SU-DHL-6 (cell line): Measurements from ENCODE around the gene MTCH1.
"Not testable (repeated sequence)": the region's sequence is repeated elsewhere in the genome, so short reads cannot be mapped to it uniquely, and the experiment has no call there.

Experiments
- H2AFZ ChIP-seq: fragments of 200-600 bp; sonication (generic); 2 replicates; pipeline ENCODE4 v1.6.1; 2014; ENCODE audit warnings: low read depth, mild to moderate bottlenecking, moderate library complexity, mixed read lengths, antibody characterized with exemption, low read length; ENCODE audit not compliant: severe bottlenecking
- H3F3A ChIP-seq: fragments of 200-600 bp; shearing (Covaris generic); 2 replicates; pipeline ENCODE4 v1.6.0; 2016; ENCODE audit warnings: antibody characterized with exemption, mild to moderate bottlenecking; ENCODE audit not compliant: insufficient read depth
- H3K27ac ChIP-seq: fragments of 200-600 bp; sonication (generic); 2 replicates; pipeline ENCODE4 v1.5.1; 2016; ENCODE audit warnings: low read depth, mild to moderate bottlenecking, low read length, moderate library complexity, mixed read lengths
- H3K27me3 ChIP-seq: fragments of 200-600 bp; sonication (generic), shearing (Covaris generic); 2 replicates; pipeline ENCODE4 v1.6.0; 2014; ENCODE audit warnings: mild to moderate bottlenecking, low read length
- H3K36me3 ChIP-seq: fragments of 200-600 bp; sonication (generic); 2 replicates; pipeline ENCODE4 v1.6.1; 2014; ENCODE audit warnings: mild to moderate bottlenecking, low read length, mixed read lengths
- H3K4me2 ChIP-seq: fragments of 300-600, 200-600 bp; shearing (Covaris generic), sonication (generic); 2 replicates; pipeline ENCODE4 v1.6.0; 2014; ENCODE audit warnings: low read length, low read depth, mild to moderate bottlenecking; ENCODE audit not compliant: poor library complexity, severe bottlenecking
- H3K4me3 ChIP-seq: fragments of 200-600 bp; sonication (generic); 2 replicates; pipeline ENCODE4 v1.5.1; 2014; ENCODE audit warnings: antibody characterized with exemption, low read length, mild to moderate bottlenecking, mixed read lengths; ENCODE audit not compliant: insufficient read depth, poor library complexity, severe bottlenecking
- H3K79me2 ChIP-seq: fragments of 200-600 bp; sonication (generic); 2 replicates; pipeline ENCODE4 v1.6.1; 2014; ENCODE audit warnings: mild to moderate bottlenecking, low read length, moderate library complexity; ENCODE audit not compliant: insufficient read depth
- H3K9ac ChIP-seq: fragments of 200-600 bp; sonication (generic); 2 replicates; pipeline ENCODE4 v1.7.0; 2014; ENCODE audit warnings: mild to moderate bottlenecking, low read length
- H3K9me2 ChIP-seq: fragments of 200-600 bp; sonication (generic); replicated peaks from 2 replicates; pipeline ENCODE4 v1.6.1; 2014; ENCODE audit warnings: low read length; ENCODE audit not compliant: insufficient read depth
- H3K9me3 ChIP-seq: fragments of 200-600 bp; sonication (generic); 2 replicates; pipeline ENCODE4 v1.6.1; 2014; ENCODE audit warnings: low read length, mixed read lengths; ENCODE audit not compliant: insufficient read depth
- H4K20me1 ChIP-seq: fragments of 200-600 bp; sonication (generic); 2 replicates; pipeline ENCODE4 v1.6.1; 2014; ENCODE audit warnings: low read depth, mild to moderate bottlenecking, antibody characterized with exemption, low read length, moderate library complexity, mixed read lengths
- EZH2phosphoT487 ChIP-seq: fragments of 200-600 bp; sonication (generic), shearing (Covaris generic); conservative IDR thresholded peaks from 2 replicates; pipeline ENCODE4 v1.6.1; 2018; ENCODE audit warnings: mild to moderate bottlenecking, antibody characterized with exemption, low read length, moderate library complexity, mixed read lengths
- TF ChIP-seq, protein P1 (sequence below): fragments of 200-600 bp; sonication (generic); IDR thresholded peaks from one replicate; pipeline ENCODE4 v1.5.1; 2017; ENCODE audit warnings: antibody characterized with exemption, mild to moderate bottlenecking, low read length, moderate library complexity; ENCODE audit not compliant: insufficient read depth, poor library complexity, severe bottlenecking

The MTCH1 gene

DNA sequence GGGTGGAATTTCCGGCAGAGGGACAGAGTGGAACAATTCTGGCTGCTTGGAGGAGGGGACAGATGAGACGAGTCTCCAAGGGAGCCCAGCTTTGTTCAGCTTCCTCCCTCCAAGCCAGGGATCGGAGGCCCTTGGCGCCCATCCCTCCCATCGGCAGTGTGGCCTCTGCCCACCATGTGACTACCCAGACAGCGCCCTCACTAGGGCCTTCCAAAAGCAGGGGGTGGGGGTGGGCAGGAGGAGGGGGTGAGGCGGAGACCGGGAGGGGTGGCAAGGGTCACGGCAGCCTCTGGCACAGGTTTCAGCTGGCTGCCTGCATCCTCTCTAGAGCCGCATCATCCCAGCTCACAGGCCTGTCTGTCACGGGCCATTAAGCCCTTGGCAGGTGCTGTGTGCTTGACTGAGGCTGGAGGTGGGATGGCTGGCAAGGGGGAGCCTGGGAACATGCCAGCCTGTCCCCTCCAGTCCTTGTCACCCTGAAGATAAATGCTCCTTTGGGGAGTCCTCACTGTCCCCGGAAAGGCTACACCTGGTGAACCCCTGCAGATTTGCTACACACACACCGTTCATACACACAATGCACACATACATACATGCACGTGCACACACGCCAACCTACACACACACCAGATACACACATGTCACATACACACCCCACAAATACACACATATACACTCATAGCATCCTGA lies 13.2 kb upstream of the MTCH1 start:
- no peak overlapping the region for H3K4me3 ChIP-seq
- peaks cover 4% of the 10 kb centered on the region; the same call in 1 of the 2 replicates for H3F3A ChIP-seq
- no peak overlapping the region for H3K4me2 ChIP-seq
- no peaks in the 10 kb centered on the region for H3K36me3 ChIP-seq
- H3K9ac ChIP-seq: no peak overlapping the region
- H3K79me2 ChIP-seq: no peaks in the 10 kb centered on the region
- H3K9me3 ChIP-seq: no peaks in the 10 kb centered on the region
- H3K9me2 ChIP-seq: no peaks in the 10 kb centered on the region
- H2AFZ ChIP-seq: no peak overlapping the region
- no peak overlapping the region for H3K27ac ChIP-seq
- no peaks in the 10 kb centered on the region for H4K20me1 ChIP-seq
- no peaks in the 10 kb centered on the region for H3K27me3 ChIP-seq
- TF ChIP-seq EZH2phosphoT487: no peak
- TF ChIP-seq, protein P1, sequence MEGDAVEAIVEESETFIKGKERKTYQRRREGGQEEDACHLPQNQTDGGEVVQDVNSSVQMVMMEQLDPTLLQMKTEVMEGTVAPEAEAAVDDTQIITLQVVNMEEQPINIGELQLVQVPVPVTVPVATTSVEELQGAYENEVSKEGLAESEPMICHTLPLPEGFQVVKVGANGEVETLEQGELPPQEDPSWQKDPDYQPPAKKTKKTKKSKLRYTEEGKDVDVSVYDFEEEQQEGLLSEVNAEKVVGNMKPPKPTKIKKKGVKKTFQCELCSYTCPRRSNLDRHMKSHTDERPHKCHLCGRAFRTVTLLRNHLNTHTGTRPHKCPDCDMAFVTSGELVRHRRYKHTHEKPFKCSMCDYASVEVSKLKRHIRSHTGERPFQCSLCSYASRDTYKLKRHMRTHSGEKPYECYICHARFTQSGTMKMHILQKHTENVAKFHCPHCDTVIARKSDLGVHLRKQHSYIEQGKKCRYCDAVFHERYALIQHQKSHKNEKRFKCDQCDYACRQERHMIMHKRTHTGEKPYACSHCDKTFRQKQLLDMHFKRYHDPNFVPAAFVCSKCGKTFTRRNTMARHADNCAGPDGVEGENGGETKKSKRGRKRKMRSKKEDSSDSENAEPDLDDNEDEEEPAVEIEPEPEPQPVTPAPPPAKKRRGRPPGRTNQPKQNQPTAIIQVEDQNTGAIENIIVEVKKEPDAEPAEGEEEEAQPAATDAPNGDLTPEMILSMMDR: no peak

DNA sequence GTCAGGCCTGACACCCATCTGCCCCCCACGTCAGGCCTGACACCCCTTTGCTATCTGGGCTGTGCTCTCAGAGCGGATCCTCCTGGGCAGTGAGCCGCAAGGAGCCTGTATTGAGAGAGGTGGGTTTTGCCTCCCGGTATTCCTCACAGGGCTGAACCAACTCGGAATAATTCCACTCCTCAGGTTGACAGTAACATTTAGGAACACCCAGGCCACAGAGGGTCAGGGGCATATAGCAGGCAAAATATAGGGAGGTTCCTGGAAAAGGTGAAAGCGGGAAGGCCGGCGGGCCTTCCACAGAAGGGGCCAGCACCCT lies 12.7 kb upstream of the MTCH1 start:
- Histone ChIP-seq H3K9me2 (no peaks in the 10 kb centered on the region), H3F3A (peaks cover under 1% of the 10 kb centered on the region; the same call in 1 of the 2 replicates), H3K9ac (no peak overlapping the region), H3K27ac (no peak overlapping the region), H3K36me3 (no peaks in the 10 kb centered on the region), H3K9me3 (no peaks in the 10 kb centered on the region), H3K27me3 (no peaks in the 10 kb centered on the region), H2AFZ (no peak overlapping the region), H3K79me2 (no peaks in the 10 kb centered on the region), H3K4me2 (no peak overlapping the region), H4K20me1 (no peaks in the 10 kb centered on the region), H3K4me3 (no peak overlapping the region)
- TF ChIP-seq, protein P1: no peak
- no peak for TF ChIP-seq EZH2phosphoT487

DNA sequence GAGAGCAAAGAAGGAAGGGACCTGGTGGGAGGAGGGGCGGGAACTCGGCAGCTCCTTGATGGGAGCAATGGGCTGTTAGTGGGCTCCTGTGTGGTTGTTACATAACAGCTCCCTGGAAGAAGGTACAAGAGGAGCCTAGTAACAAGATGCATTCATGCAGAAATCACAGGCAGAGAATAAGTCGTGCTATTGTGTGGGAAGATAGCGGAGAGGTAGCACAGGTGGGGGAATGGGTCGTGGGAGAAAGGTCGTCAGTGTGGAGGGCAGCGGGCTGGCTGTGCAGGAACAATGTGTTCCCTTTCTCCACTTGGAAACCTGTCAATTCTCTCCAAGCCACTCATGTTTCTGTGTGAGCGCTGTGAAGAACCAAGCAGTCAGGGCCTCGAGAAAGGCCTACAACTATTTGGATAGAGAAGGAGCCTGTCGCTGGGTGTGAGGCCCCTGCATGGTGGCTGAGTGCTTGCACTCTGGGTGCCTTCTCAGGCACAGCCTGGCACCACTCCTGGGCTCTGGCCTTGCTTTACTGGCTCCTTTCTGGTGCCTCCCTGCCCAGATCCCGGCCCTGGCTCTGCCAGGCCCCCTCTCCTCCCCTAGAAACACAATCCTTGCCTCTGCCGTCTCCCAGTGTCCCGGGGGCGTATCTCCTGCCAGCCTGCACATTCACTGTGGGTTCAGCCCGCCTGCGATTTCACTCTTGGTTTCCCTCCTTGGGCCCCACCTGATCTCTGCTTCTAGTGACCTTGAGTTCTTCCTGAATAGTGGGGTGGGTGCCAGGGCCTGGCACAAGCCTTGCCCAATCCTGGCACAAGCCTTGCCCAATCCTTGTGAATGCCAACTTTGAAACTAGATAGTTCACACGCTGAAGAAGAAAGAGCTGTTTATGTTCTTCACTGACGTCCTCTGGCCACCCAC lies 12.1 kb upstream of the MTCH1 start:
- TF ChIP-seq, protein P1: no peak
- TF ChIP-seq EZH2phosphoT487: no peak
- no peaks in the 10 kb centered on the region for H3K27me3 ChIP-seq
- H3K79me2 ChIP-seq: no peaks in the 10 kb centered on the region
- no peaks in the 10 kb centered on the region for H4K20me1 ChIP-seq
- no peak overlapping the region for H3K27ac ChIP-seq
- H3K9ac ChIP-seq: no peak overlapping the region
- H3K9me3 ChIP-seq: no peaks in the 10 kb centered on the region
- H3K4me2 ChIP-seq: no peak overlapping the region
- no peaks in the 10 kb centered on the region for H3K36me3 ChIP-seq
- no peaks in the 10 kb centered on the region for H3K9me2 ChIP-seq
- H3K4me3 ChIP-seq: no peak overlapping the region
- no peak overlapping the region for H2AFZ ChIP-seq
- no peaks in the 10 kb centered on the region for H3F3A ChIP-seq

DNA sequence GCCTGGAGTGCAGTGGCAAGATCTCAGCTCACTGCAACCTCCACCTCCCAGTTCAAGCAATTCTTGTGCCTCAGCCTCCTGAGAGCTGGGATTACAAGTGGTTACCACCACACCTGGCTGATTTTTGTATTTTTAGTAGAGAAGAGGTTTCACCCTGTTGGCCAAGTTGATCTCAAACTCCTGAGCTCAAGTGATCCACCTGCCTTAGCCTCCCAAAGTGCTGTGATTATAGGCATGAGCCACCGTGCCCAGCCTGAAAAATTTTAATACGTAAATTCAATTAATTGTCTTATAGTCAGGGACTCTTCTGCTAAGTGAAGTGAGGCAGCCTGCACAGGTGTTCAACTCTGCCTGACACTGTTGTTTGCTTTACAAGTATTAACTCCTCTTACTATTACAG lies 4.4 kb upstream of the MTCH1 start:
- H3K79me2 ChIP-seq, H3K4me3 ChIP-seq, H2AFZ ChIP-seq, H3K4me2 ChIP-seq, H3K9me3 ChIP-seq, H3K9me2 ChIP-seq, H3K27me3 ChIP-seq, H4K20me1 ChIP-seq, H3F3A ChIP-seq, H3K9ac ChIP-seq, H3K36me3 ChIP-seq, H3K27ac ChIP-seq: not testable (repeated sequence)
